ENCODE data around the gene TPR.

The TPR gene

GRCh38 chr1:186326009-186326408, 49.0 kb downstream of the TPR start:
- DNase-seq: no peak

DNA sequence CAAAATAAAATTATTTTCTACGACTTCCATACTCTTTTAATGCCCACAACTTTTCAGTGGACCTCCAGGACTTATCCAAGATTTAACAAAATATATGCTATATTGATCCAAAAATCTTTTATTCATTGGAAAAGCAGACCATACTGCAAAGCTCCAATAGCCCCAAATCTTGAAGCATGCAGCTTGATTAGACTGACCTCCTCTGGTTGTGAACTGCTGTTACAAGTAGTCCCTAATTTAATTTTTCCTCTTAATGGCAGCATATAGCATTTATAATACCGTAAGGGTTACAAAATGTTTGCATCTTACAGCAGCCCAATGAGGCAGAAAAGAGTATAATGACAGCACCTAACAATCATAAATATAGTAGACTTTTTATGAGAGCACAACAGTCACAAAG, 49.8 kb downstream of the TPR start:
- DNase-seq: no peak

DNA sequence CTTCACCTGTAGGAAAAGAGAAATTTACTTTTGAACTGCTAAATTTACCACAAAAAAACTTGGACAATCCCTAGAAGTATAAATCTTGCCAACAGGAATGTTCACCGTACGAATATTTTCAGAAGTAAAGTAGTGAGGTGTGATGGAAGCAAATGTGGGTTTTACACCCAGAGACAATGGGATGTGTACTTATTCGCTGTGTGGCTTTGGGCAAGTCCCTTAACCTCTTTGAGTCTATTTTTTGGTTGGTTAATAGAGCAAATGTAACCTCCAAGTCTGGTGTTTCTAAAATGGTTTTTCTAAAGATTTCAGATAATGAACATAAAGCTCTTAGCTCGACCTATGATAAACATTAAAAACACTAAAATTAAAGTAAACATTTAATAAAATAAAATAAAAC, 51.2 kb downstream of the TPR start:
- no peak for DNase-seq

GRCh38 chr1:186315570-186315969, 59.5 kb downstream of the TPR start:
- DNase-seq: no peak

DNA sequence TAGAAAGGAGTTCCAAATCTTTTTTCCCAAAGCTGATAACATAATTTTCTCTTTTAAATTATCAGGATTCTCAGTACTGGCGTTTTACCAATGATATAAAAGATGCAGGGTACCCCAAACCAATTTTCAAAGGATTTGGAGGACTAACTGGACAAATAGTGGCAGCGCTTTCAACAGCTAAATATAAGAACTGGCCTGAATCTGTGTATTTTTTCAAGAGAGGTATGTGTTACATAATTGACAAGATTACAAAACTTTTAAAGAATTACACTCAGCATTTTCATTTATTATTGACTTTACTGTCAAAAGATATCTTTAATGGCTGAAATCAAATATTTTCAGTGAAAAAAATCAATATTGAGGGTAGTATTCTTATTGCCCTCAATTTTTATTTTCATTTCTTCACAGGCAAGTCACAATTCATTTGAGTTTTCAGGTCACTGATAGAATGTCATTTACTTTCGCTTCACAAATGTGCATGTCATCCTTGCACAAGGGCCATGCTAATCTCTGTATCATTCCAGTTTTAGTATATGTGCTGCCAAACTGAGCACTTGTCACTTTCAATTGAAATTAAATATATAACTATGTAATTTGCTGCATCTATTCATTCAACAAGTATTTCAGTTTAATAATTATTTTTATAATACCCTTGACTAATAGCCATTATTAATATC, 63.5 kb downstream of the TPR start:
- DNase-seq: no peak

- no peak for DNase-seq
Observed at GRCh38 chr1:186310307-186310706, 64.7 kb downstream of the TPR start.

DNA sequence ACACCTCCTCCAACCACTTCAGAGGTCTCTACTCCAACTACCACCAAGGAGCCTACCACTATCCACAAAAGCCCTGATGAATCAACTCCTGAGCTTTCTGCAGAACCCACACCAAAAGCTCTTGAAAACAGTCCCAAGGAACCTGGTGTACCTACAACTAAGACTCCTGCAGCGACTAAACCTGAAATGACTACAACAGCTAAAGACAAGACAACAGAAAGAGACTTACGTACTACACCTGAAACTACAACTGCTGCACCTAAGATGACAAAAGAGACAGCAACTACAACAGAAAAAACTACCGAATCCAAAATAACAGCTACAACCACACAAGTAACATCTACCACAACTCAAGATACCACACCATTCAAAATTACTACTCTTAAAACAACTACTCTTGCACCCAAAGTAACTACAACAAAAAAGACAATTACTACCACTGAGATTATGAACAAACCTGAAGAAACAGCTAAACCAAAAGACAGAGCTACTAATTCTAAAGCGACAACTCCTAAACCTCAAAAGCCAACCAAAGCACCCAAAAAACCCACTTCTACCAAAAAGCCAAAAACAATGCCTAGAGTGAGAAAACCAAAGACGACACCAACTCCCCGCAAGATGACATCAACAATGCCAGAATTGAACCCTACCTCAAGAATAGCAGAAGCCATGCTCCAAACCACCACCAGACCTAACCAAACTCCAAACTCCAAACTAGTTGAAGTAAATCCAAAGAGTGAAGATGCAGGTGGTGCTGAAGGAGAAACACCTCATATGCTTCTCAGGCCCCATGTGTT, 66.6 kb downstream of the TPR start:
- no peak for DNase-seq

DNA sequence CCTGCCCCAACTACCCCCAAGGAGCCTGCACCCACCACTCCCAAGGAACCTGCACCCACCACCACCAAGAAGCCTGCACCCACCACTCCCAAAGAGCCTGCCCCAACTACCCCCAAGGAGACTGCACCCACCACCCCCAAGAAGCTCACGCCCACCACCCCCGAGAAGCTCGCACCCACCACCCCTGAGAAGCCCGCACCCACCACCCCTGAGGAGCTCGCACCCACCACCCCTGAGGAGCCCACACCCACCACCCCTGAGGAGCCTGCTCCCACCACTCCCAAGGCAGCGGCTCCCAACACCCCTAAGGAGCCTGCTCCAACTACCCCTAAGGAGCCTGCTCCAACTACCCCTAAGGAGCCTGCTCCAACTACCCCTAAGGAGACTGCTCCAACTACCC, 67.6 kb downstream of the TPR start:
- no peak for DNase-seq

DNA sequence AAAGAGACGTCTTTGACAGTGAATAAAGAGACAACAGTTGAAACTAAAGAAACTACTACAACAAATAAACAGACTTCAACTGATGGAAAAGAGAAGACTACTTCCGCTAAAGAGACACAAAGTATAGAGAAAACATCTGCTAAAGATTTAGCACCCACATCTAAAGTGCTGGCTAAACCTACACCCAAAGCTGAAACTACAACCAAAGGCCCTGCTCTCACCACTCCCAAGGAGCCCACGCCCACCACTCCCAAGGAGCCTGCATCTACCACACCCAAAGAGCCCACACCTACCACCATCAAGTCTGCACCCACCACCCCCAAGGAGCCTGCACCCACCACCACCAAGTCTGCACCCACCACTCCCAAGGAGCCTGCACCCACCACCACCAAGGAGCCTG, 68.5 kb downstream of the TPR start:
- DNase-seq: no peak

DNA sequence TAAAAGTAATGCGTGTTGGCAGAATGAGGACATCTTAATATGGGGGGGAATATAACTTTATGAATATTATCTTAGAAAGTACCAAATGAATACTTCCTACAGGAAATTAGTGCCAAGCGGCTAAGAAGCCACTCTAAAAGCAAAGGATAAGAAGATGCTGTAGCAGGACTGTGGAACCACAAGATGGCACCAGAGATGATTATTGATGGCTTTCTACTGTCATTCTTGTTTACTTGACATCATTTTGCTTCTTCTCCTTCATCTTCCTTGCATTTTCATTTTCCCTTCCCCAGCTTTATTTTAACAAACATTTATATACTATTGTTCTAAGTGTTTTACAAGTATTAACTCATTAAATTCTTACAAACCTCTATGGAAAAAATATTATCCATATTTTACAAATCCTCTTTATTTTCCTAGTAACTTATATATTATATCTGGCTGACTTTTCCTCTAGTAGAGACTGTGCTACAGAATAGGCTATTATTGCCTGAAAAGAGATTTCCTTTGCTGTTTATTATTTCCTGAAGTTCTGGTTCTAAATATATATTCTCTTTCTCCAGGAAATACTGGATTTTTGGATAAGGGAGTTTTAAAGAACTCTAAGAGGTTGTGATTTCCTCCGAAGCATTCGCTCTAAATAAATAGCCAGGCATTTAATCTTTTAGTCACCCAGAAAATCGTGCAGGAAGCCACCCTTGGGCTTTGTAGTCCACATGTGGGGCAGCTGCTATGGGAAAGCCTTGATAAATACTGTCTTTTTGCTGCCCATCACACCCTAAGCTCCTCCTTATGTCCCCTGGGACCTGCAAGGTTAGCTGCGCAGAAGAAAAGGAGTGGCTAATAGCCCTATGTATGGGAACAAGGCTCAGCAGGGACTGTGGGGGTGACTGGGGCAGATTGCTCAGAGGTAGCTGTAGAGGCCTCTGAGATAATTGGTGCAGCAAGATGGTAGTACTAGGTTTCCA, 69.8 kb downstream of the TPR start:
- DNase-seq: no peak

DNA sequence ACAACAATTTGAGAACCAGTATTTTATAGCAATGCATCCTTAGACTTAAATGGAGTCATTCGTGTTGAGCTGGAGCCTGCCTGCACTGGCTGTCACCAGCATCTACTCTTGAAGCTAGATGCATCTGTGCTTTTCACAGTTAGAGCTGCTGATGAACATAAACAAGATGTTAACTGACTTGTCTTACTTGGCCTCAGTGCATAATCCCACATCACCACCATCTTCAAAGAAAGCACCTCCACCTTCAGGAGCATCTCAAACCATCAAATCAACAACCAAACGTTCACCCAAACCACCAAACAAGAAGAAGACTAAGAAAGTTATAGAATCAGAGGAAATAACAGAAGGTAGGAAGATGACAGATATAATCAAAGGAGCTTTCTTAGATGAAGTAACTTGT, 71.1 kb downstream of the TPR start:
- no peak for DNase-seq

DNA sequence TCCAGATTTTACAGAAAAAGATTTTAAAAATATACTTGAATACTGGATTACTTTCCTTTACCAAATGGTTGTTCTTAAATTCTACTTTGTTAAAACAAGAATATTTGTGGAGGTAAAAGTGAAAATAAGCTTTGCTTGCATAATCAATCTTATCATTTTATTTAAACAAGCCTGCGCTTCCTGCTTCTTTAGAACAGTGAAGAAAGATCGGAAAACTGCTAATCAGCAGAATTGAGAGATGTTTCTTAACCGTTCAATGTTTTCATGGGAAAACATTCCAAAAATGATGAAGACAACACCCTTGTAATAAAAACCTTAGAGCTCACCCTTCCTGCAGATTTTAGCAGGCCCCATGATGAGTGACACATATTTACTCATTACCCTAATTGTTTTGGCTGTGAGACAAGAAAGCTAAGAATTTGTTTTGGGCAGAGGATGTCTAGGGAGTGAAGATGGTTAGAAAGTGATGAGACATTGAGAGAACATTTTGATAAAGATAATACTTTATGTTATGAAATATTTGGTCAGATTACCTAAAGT, 72.6 kb downstream of the TPR start:
- no peak for DNase-seq

GRCh38 chr1:186301448-186301847, 73.6 kb downstream of the TPR start:
- DNase-seq: no peak

DNA sequence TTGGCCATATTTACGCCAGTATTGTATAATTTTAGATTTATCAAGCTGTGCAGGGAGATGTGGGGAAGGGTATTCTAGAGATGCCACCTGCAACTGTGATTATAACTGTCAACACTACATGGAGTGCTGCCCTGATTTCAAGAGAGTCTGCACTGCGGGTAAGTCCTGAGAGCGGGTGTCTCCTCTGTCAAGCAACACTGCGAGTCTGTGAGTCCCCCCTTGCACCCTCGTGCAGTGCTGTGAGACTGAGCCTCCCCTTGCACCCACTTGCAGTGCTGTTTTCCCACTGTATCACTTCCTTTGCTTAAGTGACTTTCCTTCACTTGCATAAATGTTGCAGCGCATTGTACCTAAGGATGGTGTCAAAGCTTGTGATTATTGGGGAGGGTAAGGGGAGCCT, 75.0 kb downstream of the TPR start:
- DNase-seq: no peak

- no peak for DNase-seq
Observed at GRCh38 chr1:186299570-186299969, 75.5 kb downstream of the TPR start.

- no peak for DNase-seq
Observed at GRCh38 chr1:186298851-186299250, 76.2 kb downstream of the TPR start.

DNA sequence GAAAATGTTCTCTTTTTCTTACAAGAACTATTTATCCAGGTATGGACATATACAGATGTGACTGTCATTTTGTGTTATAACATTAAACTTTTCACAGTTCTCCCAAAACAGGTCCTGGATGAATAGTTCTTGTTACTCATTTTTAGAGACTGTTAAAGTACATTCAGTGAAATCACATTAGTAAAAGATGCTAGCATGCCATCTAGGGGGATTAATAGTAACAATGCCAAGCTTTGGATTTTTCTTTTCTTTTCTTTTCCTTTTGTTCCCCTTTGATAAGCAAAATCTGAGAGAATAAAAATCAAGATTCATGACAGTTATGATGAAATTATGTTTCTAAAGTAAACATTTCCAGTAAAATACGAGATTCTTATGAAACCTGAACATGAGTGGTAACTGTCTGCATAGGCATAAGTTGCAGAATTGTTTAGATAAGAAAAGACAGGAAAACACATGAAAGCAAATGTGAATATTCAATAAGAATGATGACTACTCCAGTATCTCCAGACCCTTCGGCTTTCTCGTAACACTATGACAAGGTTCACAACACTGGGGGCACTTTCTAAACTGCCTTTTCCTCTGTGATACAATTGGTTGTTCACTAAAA, 77.5 kb downstream of the TPR start:
- no peak for DNase-seq

- DNase-seq: no peak
Observed at GRCh38 chr1:186295980-186296379, 79.1 kb downstream of the TPR start, which contains the start of gene PRG4. Gene PRG4, plus strand, starts transcription at chr1:186296279.

DNA sequence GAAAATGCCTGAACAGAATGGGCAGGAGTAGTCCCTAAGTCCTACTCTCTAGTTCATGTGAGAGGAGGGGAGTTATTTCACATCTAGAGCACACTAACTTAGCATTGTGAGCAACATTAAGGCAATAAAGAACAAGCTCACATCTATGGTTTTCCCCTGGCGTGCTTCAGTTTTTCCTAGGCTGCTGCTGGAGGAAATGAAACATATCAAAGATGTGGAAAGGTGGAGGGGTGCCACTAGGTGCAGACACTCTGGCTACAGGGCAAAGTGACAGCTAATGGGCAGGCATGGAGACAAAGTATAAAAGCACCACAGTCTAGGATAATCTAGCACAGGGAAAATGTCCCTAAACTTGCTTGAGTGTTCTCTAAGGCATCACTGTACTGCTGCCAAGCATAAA, 82.2 kb downstream of the TPR start:
- DNase-seq: no peak

GRCh38 chr1:186291271-186291670, 83.8 kb downstream of the TPR start:
- DNase-seq: no peak

- DNase-seq: no peak
Observed at GRCh38 chr1:186289943-186290545, 85.0 kb downstream of the TPR start.

- no peak for DNase-seq
Observed at GRCh38 chr1:186286615-186287315, 88.3 kb downstream of the TPR start.

Data from DMS79 treated with DMSO at 0.1 percent for 48 hours (cell line).